Esophagus squamous epithelium (tissue), 4 donors: ENCODE measurements around the gene TTF1.

Experiments used
- CTCF ChIP-seq, 6 experiments: fragments of 450-650 bp in 4 of 6; fragments of 200-600 bp in 2 of 6; sonication (generic) in 2 of 6; IDR thresholded peaks; one replicate each; pipeline ENCODE4 v1.5.1; 2016 to 2019; ENCODE audit warnings: antibody characterized with exemption in 6 of 6, mild to moderate bottlenecking in 4 of 6, moderate library complexity in 4 of 6
- POLR2A ChIP-seq, 4 donors: fragments of 450-650 bp; IDR thresholded peaks; one replicate each; pipeline ENCODE4 v1.6.1; 2017; ENCODE audit warnings: antibody characterized with exemption in 4 of 4, mild to moderate bottlenecking in 4 of 4, moderate library complexity in 3 of 4

GRCh38 chr9:132357764-132358163, 48.9 kb downstream of the TTF1 start:
- no peak for TF ChIP-seq CTCF (IDR thresholded peaks at IDR 0.05)
- no peak for TF ChIP-seq POLR2A (IDR thresholded peaks at IDR 0.05)
